ENCODE data around the gene UTP4.
A peak's percentile ranks its signal among the peaks of the same experiment; 100 is the strongest.

Gene UTP4

GRCh38 chr16:69100071-69100691 lies 32.3 kb upstream of the UTP4 start:
- DNase-seq (ENCODE audit: extremely low read depth, insufficient read length) = no peak
- Histone ChIP-seq H3K36me3 (ENCODE audit: control insufficient read depth, insufficient read depth, low read length) (no peaks in the 10 kb centered on the region), H3K27me3 (replicated peaks; ENCODE audit: control insufficient read depth, insufficient read depth, low read length) (no peaks in the 10 kb centered on the region), H3K4me3 (replicated peaks; ENCODE audit: low read depth, low read length) (no peak overlapping the region)
- TF ChIP-seq, protein P1, sequence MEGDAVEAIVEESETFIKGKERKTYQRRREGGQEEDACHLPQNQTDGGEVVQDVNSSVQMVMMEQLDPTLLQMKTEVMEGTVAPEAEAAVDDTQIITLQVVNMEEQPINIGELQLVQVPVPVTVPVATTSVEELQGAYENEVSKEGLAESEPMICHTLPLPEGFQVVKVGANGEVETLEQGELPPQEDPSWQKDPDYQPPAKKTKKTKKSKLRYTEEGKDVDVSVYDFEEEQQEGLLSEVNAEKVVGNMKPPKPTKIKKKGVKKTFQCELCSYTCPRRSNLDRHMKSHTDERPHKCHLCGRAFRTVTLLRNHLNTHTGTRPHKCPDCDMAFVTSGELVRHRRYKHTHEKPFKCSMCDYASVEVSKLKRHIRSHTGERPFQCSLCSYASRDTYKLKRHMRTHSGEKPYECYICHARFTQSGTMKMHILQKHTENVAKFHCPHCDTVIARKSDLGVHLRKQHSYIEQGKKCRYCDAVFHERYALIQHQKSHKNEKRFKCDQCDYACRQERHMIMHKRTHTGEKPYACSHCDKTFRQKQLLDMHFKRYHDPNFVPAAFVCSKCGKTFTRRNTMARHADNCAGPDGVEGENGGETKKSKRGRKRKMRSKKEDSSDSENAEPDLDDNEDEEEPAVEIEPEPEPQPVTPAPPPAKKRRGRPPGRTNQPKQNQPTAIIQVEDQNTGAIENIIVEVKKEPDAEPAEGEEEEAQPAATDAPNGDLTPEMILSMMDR (IDR thresholded peaks at IDR 0.05; ENCODE audit: insufficient read depth, low read length, poor library complexity, severe bottlenecking) = no peak

DNA sequence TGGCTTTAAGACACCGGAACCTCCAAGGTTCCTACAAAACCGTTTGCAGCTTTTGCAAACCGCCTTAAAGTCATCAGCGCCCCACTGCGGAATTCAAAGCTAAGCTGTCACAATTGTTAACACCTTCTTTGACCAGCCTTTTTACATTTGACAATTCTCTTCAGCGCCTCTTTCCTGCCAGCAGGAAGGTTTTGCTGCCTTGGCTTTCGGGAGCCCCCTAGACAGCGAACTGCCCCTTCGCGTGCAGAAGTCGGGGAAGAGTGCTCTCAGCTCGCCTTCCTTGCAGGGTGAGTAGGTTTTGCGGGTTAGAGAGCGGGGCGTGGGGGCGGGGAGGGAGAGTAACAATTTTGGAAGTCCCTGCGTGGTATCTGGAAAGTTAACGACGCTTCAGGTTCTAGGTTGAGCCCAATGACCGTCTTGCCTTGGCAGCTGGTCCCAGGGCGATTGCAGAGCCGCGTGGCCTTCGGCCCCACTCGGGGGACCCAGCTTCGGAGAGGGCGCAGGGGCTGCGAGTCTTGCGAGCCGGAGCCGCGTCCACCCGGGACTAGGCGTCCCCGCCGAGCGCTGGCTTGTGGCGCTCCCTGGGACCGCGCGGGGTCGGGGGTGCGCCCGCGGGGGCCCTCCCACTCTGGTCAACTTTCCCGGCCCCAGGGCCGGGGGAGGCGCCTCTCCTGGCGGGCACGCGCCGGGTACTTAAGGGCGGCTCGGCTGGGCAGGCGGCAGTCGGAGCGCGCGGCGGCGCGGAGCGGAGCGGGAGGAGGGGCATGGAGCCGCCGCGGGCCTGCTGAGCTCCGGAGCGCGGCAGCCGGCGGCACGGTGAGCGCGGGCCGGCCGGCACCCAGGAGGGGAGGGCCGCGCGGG lies 26.7 kb upstream of the UTP4 start, which contains the start of gene HAS3:
Gene HAS3 (plus strand): TSS at position 153 of the 861 bp plus-strand sequence. CDS start 3,743 bp downstream, outside the sequence.
- peak within 1 kb of the TSS; percentile 60 for H3K4me3 ChIP-seq (replicated peaks; ENCODE audit: low read depth, low read length)
- no peaks in the 10 kb centered on the region for H3K27me3 ChIP-seq (replicated peaks; ENCODE audit: control insufficient read depth, insufficient read depth, low read length)
- peak; percentile 50 for DNase-seq (ENCODE audit: extremely low read depth, insufficient read length)
- H3K36me3 ChIP-seq (ENCODE audit: control insufficient read depth, insufficient read depth, low read length) = peaks cover 4% of the 10 kb centered on the region; the same call in 1 of the 2 replicates
- TF ChIP-seq, protein P1 (IDR thresholded peaks at IDR 0.05; ENCODE audit: insufficient read depth, low read length, poor library complexity, severe bottlenecking) = peak; percentile 37

- Histone ChIP-seq H3K36me3 (ENCODE audit: control insufficient read depth, insufficient read depth, low read length) (peaks cover 4% of the 10 kb centered on the region; the same call in 1 of the 2 replicates), H3K4me3 (replicated peaks; ENCODE audit: low read depth, low read length) (peak overlapping the region; percentile 48)
- DNase-seq (ENCODE audit: extremely low read depth, insufficient read length) = no peak
Observed at GRCh38 chr16:69106491-69107315, 25.7 kb upstream of the UTP4 start.

DNA sequence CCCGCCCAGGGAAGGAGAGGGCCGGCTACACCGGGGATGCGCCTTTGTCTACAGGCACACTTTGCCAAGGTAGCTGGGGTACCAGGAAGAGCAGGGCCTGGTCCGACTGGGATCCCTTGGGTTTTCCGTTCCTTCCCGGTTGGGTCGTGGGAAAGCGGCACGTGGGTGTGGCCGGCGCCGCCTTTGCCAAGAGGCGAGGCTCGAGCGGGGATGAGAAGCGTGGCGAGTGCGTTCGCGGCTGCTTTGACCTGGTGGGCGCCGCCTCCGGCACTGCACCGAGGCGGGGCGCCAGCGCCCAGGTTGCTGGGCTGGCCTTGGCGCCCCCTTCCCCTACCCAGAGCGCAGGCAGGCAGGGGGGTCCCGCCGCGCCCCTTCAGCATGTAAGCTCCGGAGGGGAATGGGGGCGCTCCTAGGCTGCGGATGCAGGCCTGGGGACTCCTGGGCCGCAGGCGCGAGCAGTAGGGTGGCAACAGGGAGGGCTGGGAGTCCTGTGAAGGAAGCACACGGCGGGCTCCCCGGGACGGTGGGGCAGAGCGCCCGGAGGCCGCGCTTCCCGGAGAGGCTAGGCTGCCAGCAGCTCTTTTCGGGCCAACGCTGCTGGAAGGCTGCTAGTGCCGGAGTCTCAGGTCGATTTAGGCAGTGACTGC lies 25.0 kb upstream of the UTP4 start:
- H3K4me3 ChIP-seq (replicated peaks; ENCODE audit: low read depth, low read length) = no peak overlapping the region
- no peaks in the 10 kb centered on the region for H3K27me3 ChIP-seq (replicated peaks; ENCODE audit: control insufficient read depth, insufficient read depth, low read length)
- TF ChIP-seq, protein P1 (IDR thresholded peaks at IDR 0.05; ENCODE audit: insufficient read depth, low read length, poor library complexity, severe bottlenecking) = no peak
- peaks cover 6% of the 10 kb centered on the region for H3K36me3 ChIP-seq (ENCODE audit: control insufficient read depth, insufficient read depth, low read length)
- DNase-seq (ENCODE audit: extremely low read depth, insufficient read length) = no peak

More at GRCh38 chr16:69106491-69107315, 25.7 kb upstream of the UTP4 start:
- TF ChIP-seq, protein P1 (IDR thresholded peaks at IDR 0.05; ENCODE audit: insufficient read depth, low read length, poor library complexity, severe bottlenecking) = no peak
- no peaks in the 10 kb centered on the region for H3K27me3 ChIP-seq (replicated peaks; ENCODE audit: control insufficient read depth, insufficient read depth, low read length)

All from GM06990 (cell line).